ENCODE data around the gene TSKS. TPM values are rescaled to one million over a fixed set of nuclear protein-coding genes. Genes with fewer than 3 reads are reported as not detected.
A peak's percentile ranks its signal among the peaks of the same experiment; 100 is the strongest.

TSKS gene
- total and polyA plus RNA-seq, 2 donors (not counting 1 experiment from before 2014, with no cell fraction given), result not detected

- Histone ChIP-seq H3K79me2 (ENCODE audit: control insufficient read depth, insufficient read depth, low read length) (peaks cover 70% of the 10 kb centered on the region), H3K4me3 (replicated peaks in 1 of 4; ENCODE audit: control extremely low read depth in 1 of 4, insufficient read depth in 1 of 4, low read depth in 3 of 4, low read length in 4 of 4) (no peak overlapping the region), H3K36me3 (ENCODE audit: control insufficient read depth, insufficient read depth, low read length) (peaks cover 2% of the 10 kb centered on the region), H3K27me3 (ENCODE audit: control insufficient read depth, insufficient read depth, low read length) (no peaks in the 10 kb centered on the region), H3K4me1 (ENCODE audit: control insufficient read depth, extremely low read depth, insufficient read depth, low read length) (peaks cover 9% of the 10 kb centered on the region), H3K27ac (ENCODE audit: insufficient read depth, low read length) (no peak overlapping the region), H3K9me3 (ENCODE audit: control insufficient read depth, insufficient read depth, low read depth, low read length) (no peaks in the 10 kb centered on the region), H2AFZ (ENCODE audit: low read length) (no peak overlapping the region), H3K4me2 (ENCODE audit: extremely low read depth, insufficient read depth, low read length) (no peak overlapping the region), H4K20me1 (ENCODE audit: control insufficient read depth, extremely low read depth, insufficient read depth, low read length) (no peaks in the 10 kb centered on the region), H3K9ac (ENCODE audit: insufficient read depth, low read length) (no peak overlapping the region)
- TF ChIP-seq, protein P1, sequence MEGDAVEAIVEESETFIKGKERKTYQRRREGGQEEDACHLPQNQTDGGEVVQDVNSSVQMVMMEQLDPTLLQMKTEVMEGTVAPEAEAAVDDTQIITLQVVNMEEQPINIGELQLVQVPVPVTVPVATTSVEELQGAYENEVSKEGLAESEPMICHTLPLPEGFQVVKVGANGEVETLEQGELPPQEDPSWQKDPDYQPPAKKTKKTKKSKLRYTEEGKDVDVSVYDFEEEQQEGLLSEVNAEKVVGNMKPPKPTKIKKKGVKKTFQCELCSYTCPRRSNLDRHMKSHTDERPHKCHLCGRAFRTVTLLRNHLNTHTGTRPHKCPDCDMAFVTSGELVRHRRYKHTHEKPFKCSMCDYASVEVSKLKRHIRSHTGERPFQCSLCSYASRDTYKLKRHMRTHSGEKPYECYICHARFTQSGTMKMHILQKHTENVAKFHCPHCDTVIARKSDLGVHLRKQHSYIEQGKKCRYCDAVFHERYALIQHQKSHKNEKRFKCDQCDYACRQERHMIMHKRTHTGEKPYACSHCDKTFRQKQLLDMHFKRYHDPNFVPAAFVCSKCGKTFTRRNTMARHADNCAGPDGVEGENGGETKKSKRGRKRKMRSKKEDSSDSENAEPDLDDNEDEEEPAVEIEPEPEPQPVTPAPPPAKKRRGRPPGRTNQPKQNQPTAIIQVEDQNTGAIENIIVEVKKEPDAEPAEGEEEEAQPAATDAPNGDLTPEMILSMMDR (conservative IDR thresholded peaks at IDR 0.05 in 1 of 2, IDR thresholded peaks at IDR 0.05 in 1 of 2; ENCODE audit: low read depth in 1 of 2, low read length in 2 of 2), result no peak
- no peak for TF ChIP-seq EZH2 (IDR thresholded peaks at IDR 0.05; ENCODE audit: low read length, missing control alignments)
- no peak for DNase-seq (ENCODE audit: low read depth in 2 of 2)
Measured at GRCh38 chr19:49770529-49770928, 7.4 kb upstream of the TSKS start.

DNA sequence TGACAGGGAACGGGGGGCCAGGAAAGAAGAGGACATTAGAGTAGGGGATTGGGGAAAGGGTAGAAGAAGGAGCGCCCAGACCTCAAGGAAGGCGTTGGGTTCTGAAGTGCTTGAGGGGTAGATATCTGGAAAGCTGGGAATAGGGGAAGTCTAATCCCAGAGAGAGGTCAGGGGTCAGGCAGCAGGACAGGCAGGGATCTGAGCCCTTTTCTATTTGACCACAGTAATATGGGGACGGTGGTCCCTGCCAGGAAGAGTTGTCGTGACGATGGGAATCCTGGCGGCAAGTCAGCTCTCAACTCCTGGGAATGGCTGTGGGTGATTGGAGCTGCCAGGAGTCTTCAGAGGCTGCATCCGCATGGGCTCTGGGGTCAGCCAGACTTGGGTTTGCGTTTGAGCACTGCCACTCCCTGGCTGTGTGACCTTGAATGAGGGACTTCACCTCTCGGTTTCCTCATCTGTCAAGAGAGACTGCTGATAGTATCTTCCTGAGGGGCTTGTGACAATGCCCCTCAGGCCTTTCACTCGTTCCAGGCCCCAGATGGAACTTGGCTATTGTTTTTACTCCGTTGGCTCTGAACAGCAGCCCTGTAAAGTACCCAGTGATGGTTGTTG lies 5.0 kb upstream of the TSKS start:
- Histone ChIP-seq H3K9ac (ENCODE audit: insufficient read depth, low read length) (peak overlapping the region; percentile 90), H3K4me1 (ENCODE audit: control insufficient read depth, extremely low read depth, insufficient read depth, low read length) (peaks cover 9% of the 10 kb centered on the region), H3K79me2 (ENCODE audit: control insufficient read depth, insufficient read depth, low read length) (peaks cover 54% of the 10 kb centered on the region), H4K20me1 (ENCODE audit: control insufficient read depth, extremely low read depth, insufficient read depth, low read length) (no peaks in the 10 kb centered on the region), H3K9me3 (ENCODE audit: control insufficient read depth, insufficient read depth, low read depth, low read length) (no peaks in the 10 kb centered on the region), H3K27ac (ENCODE audit: insufficient read depth, low read length) (peak overlapping the region; percentile 90), H2AFZ (ENCODE audit: low read length) (no peak overlapping the region), H3K27me3 (ENCODE audit: control insufficient read depth, insufficient read depth, low read length) (no peaks in the 10 kb centered on the region), H3K36me3 (ENCODE audit: control insufficient read depth, insufficient read depth, low read length) (no peaks in the 10 kb centered on the region), H3K4me3 (replicated peaks in 1 of 4; ENCODE audit: control extremely low read depth in 1 of 4, insufficient read depth in 1 of 4, low read depth in 3 of 4, low read length in 4 of 4) (peak overlapping the region; percentile 71 to 98 (median 92)), H3K4me2 (ENCODE audit: extremely low read depth, insufficient read depth, low read length) (peak overlapping the region; percentile 97)
- DNase-seq (ENCODE audit: low read depth in 2 of 2), result no peak
- no peak for TF ChIP-seq EZH2 (IDR thresholded peaks at IDR 0.05; ENCODE audit: low read length, missing control alignments)
- TF ChIP-seq, protein P1 (conservative IDR thresholded peaks at IDR 0.05 in 1 of 2, IDR thresholded peaks at IDR 0.05 in 1 of 2; ENCODE audit: low read depth in 1 of 2, low read length in 2 of 2), result no peak

DNA sequence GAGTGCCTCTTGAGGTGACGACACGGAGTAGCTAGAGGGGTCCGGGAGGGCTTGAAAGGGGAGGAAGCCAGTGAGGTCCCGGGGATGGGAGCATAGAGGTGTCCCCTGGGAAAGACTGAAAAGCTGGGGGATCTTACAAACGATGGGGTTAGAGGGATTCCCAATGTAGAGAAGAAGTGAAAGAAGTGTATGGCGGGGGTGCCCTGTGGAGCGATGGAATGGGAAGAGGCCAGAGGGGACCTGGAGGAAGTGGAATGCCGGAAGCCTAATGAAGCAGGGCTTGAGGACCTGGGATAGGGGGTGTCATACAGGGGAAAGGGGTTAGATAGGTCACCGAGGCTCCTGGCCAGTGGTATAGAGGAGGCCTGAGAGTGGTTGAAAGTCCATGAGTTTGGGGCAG lies 4.3 kb upstream of the TSKS start:
- Histone ChIP-seq H3K9me3 (ENCODE audit: control insufficient read depth, insufficient read depth, low read depth, low read length) (no peaks in the 10 kb centered on the region), H2AFZ (ENCODE audit: low read length) (no peak overlapping the region), H3K27ac (ENCODE audit: insufficient read depth, low read length) (peak overlapping the region; percentile 90), H3K27me3 (ENCODE audit: control insufficient read depth, insufficient read depth, low read length) (no peaks in the 10 kb centered on the region), H3K36me3 (ENCODE audit: control insufficient read depth, insufficient read depth, low read length) (no peaks in the 10 kb centered on the region), H4K20me1 (ENCODE audit: control insufficient read depth, extremely low read depth, insufficient read depth, low read length) (no peaks in the 10 kb centered on the region), H3K4me1 (ENCODE audit: control insufficient read depth, extremely low read depth, insufficient read depth, low read length) (peaks cover 9% of the 10 kb centered on the region), H3K79me2 (ENCODE audit: control insufficient read depth, insufficient read depth, low read length) (peaks cover 49% of the 10 kb centered on the region), H3K4me3 (replicated peaks in 1 of 4; ENCODE audit: control extremely low read depth in 1 of 4, insufficient read depth in 1 of 4, low read depth in 3 of 4, low read length in 4 of 4) (peak overlapping the region; percentile 71 to 98 (median 92)), H3K4me2 (ENCODE audit: extremely low read depth, insufficient read depth, low read length) (peak overlapping the region; percentile 97), H3K9ac (ENCODE audit: insufficient read depth, low read length) (peak overlapping the region; percentile 90)
- TF ChIP-seq, protein P1 (conservative IDR thresholded peaks at IDR 0.05 in 1 of 2, IDR thresholded peaks at IDR 0.05 in 1 of 2; ENCODE audit: low read depth in 1 of 2, low read length in 2 of 2), result no peak
- no peak for TF ChIP-seq EZH2 (IDR thresholded peaks at IDR 0.05; ENCODE audit: low read length, missing control alignments)
- no peak for DNase-seq (ENCODE audit: low read depth in 2 of 2)

All from fibroblast of lung (primary cell).